Measurements from ENCODE around the gene RALGPS2. TPM values are rescaled to one million over a fixed set of nuclear protein-coding genes. Genes with fewer than 3 reads are reported as not detected.

The RALGPS2 gene
- total RNA-seq, 1 experiment from 2014 or later: 63.0 TPM

GRCh38 chr1:178912597-178912996 lies 187.6 kb downstream of the RALGPS2 start:
- Histone ChIP-seq H3K27me3 (no peaks in the 10 kb centered on the region), H3K9me3 (no peaks in the 10 kb centered on the region), H3K36me3 (peaks cover 92% of the 10 kb centered on the region), H3K4me3 (no peak overlapping the region)
- no peak for DNase-seq

- Histone ChIP-seq H3K4me3 (no peak overlapping the region), H3K27me3 (no peaks in the 10 kb centered on the region), H3K36me3 (peaks cover 90% of the 10 kb centered on the region), H3K9me3 (no peaks in the 10 kb centered on the region)
- DNase-seq: no peak
Observed at GRCh38 chr1:178916448-178917174, 191.6 kb downstream of the RALGPS2 start.

- Histone ChIP-seq H3K9me3 (peaks cover 2% of the 10 kb centered on the region; the same call in 1 of the 2 replicates), H3K4me3 (no peak overlapping the region), H3K36me3 (peaks cover 92% of the 10 kb centered on the region), H3K27me3 (no peaks in the 10 kb centered on the region)
- no peak for DNase-seq
Observed at GRCh38 chr1:178918308-178918707, 193.3 kb downstream of the RALGPS2 start.

DNA sequence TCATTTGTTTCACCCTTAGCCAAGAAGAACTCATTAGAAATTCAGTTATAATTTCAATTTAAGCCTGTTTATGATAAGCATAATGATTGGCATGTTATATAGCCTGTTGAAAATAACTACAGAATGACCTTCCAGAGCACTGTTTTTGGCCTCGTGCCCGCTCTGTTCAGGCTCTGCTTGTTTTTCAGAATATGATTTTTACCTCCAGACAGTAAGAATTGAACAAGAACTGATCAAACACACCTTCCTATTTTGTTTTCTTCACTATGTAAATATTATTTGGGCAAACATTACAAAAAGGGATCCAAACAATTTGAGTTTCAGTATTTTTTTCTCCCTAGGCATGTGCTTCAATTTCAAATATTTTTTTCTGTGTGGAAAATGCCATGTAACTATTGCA lies 193.9 kb downstream of the RALGPS2 start:
- Histone ChIP-seq H3K27me3 (no peaks in the 10 kb centered on the region), H3K9me3 (peaks cover 2% of the 10 kb centered on the region; the same call in 1 of the 2 replicates), H3K4me3 (no peak overlapping the region), H3K36me3 (peaks cover 92% of the 10 kb centered on the region)
- DNase-seq: no peak

DNA sequence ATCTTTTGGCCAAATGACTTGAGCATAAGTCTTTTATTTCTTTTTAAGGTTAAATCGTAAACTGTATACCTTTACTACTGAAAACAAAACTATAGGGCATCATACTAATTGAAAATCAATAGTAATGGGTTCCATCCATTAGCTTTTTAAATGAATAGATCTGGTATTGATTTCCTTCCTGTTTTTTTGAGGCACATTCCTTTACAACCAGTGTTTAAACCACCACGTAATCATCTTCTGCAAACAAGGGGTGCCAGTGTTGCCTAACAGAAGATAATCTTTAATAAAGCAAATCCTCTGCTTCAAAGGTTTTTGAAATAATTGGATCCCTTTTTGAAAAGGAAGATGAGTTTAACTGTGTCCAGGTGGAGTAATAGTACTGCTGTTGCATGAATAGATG lies 194.5 kb downstream of the RALGPS2 start:
- DNase-seq: no peak
- Histone ChIP-seq H3K4me3 (no peak overlapping the region), H3K9me3 (peaks cover 4% of the 10 kb centered on the region), H3K27me3 (no peaks in the 10 kb centered on the region), H3K36me3 (peaks cover 92% of the 10 kb centered on the region)

DNA sequence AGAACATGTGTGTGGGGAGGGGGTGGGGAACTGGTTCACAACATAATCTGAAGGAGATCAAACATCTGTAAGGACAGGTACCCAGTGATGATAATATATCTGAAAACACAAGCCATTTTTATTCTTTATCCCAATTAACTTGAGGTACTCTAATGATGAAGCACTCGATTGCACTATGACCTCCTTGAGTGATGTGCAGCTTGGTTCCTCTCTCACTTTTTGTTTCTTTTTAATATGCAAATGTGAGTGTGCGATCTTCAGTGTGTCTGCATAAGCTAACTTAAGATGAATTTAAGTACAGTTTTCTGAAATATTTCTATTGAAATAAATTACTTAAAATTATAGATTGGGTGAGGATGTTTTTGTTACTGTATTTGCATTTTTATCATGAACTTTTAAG lies 196.5 kb downstream of the RALGPS2 start:
- Histone ChIP-seq H3K27me3 (no peaks in the 10 kb centered on the region), H3K36me3 (peaks cover 86% of the 10 kb centered on the region), H3K4me3 (no peak overlapping the region), H3K9me3 (peaks cover 4% of the 10 kb centered on the region)
- no peak for DNase-seq

GRCh38 chr1:178923512-178923911 lies 198.5 kb downstream of the RALGPS2 start:
- no peak for DNase-seq
- H3K9me3 ChIP-seq: peaks cover 4% of the 10 kb centered on the region

DNA sequence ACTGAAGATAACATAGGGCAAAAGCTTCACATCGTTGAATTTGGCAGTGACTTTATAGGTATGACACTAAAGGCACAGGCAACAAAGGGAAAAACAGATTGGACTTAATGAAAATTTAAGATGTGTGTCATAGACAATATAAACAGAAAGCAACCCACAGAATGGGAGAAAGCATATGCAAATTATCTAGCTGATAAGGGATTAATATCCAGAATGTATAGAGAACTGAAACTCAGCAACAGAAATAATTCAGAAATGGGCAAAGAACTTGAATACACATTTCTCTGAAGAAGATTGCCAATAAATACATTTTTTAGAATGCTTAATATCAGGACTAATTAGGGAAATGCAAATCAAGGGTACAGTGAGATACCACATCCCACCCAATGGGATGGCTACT lies 201.0 kb downstream of the RALGPS2 start:
- H3K27me3 ChIP-seq: no peaks in the 10 kb centered on the region
- H3K36me3 ChIP-seq: peaks cover 53% of the 10 kb centered on the region
- peaks cover 4% of the 10 kb centered on the region for H3K9me3 ChIP-seq
- no peak overlapping the region for H3K4me3 ChIP-seq
- no peak for DNase-seq

More at GRCh38 chr1:178923512-178923911, 198.5 kb downstream of the RALGPS2 start:
- H3K36me3 ChIP-seq: peaks cover 70% of the 10 kb centered on the region
- no peak overlapping the region for H3K4me3 ChIP-seq
- no peaks in the 10 kb centered on the region for H3K27me3 ChIP-seq

GRCh38 chr1:178927003-178927402 lies 202.0 kb downstream of the RALGPS2 start:
- DNase-seq: no peak
- Histone ChIP-seq H3K9me3 (peaks cover 4% of the 10 kb centered on the region), H3K27me3 (no peaks in the 10 kb centered on the region), H3K4me3 (no peak overlapping the region), H3K36me3 (peaks cover 46% of the 10 kb centered on the region)

GRCh38 chr1:178928041-178928440 lies 203.0 kb downstream of the RALGPS2 start:
- no peak overlapping the region for H3K4me3 ChIP-seq
- DNase-seq: peak; percentile 9
- H3K27me3 ChIP-seq: no peaks in the 10 kb centered on the region
- peaks cover 36% of the 10 kb centered on the region for H3K36me3 ChIP-seq
- H3K9me3 ChIP-seq: peaks cover 2% of the 10 kb centered on the region

- no peak for DNase-seq
- Histone ChIP-seq H3K36me3 (peaks cover 31% of the 10 kb centered on the region), H3K4me3 (no peak overlapping the region), H3K9me3 (peaks cover 2% of the 10 kb centered on the region; the same call in 1 of the 2 replicates), H3K27me3 (no peaks in the 10 kb centered on the region)
Observed at GRCh38 chr1:178928976-178929375, 203.9 kb downstream of the RALGPS2 start.

GRCh38 chr1:178931858-178932551 lies 207.0 kb downstream of the RALGPS2 start:
- DNase-seq: no peak
- H3K9me3 ChIP-seq: no peaks in the 10 kb centered on the region
- H3K36me3 ChIP-seq: peaks cover 9% of the 10 kb centered on the region
- H3K4me3 ChIP-seq: no peak overlapping the region
- H3K27me3 ChIP-seq: no peaks in the 10 kb centered on the region

- DNase-seq: no peak
- H3K36me3 ChIP-seq: peaks cover 9% of the 10 kb centered on the region
Observed at GRCh38 chr1:178932552-178932906, 207.5 kb downstream of the RALGPS2 start.

DNA sequence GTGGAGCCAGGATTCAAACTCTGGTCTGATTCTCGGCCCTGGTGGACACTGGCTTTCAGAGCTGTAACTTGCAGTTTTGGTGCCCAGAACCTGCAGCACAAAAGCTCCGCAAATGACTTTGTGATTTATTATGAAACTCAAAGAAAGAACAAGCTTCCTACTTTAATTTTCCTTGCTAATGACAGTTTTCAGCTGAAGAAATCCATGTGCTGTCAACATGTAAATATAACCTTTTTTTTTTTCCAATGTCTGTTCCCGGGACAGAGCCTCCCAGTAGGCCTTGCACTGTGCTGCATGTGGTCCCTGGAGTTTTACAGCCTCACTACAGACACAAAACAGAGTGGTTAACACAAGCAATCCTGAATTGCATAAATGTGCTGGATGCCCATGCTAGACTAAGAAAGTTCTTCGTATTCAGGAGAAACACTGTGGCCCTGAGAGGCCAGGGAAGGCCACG lies 208.1 kb downstream of the RALGPS2 start:
- Histone ChIP-seq H3K9me3 (no peaks in the 10 kb centered on the region), H3K4me3 (no peak overlapping the region), H3K27me3 (no peaks in the 10 kb centered on the region), H3K36me3 (peaks cover 9% of the 10 kb centered on the region)
- DNase-seq: no peak

More at GRCh38 chr1:178932552-178932906, 207.5 kb downstream of the RALGPS2 start:
- H3K9me3 ChIP-seq: no peaks in the 10 kb centered on the region
- no peaks in the 10 kb centered on the region for H3K27me3 ChIP-seq
- H3K4me3 ChIP-seq: no peak overlapping the region

- Histone ChIP-seq H3K36me3 (peaks cover 9% of the 10 kb centered on the region), H3K9me3 (no peaks in the 10 kb centered on the region), H3K27me3 (no peaks in the 10 kb centered on the region), H3K4me3 (no peak overlapping the region)
- no peak for DNase-seq
Observed at GRCh38 chr1:178933709-178934490, 208.9 kb downstream of the RALGPS2 start.

DNA sequence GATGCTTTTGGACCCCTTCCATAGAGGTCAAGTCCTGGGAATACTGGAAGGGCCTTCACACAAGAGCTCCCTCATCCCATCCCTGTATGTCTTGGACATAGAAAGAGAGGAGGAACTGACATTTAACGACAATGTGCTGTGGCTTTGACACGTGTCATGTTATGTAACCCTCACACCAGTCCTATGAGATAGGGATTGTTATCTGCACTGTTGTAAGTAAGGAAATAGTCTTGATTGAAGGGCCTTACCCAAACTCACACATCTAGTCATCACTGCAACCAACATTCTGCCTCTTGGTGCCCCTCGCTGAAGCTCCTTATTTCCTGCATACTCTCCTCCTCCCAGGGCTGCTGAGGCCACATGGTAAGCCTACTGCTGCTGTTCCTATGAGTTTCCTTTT lies 209.5 kb downstream of the RALGPS2 start:
- no peaks in the 10 kb centered on the region for H3K9me3 ChIP-seq
- DNase-seq: no peak
- H3K27me3 ChIP-seq: no peaks in the 10 kb centered on the region
- H3K36me3 ChIP-seq: peaks cover 9% of the 10 kb centered on the region
- H3K4me3 ChIP-seq: no peak overlapping the region

DNA sequence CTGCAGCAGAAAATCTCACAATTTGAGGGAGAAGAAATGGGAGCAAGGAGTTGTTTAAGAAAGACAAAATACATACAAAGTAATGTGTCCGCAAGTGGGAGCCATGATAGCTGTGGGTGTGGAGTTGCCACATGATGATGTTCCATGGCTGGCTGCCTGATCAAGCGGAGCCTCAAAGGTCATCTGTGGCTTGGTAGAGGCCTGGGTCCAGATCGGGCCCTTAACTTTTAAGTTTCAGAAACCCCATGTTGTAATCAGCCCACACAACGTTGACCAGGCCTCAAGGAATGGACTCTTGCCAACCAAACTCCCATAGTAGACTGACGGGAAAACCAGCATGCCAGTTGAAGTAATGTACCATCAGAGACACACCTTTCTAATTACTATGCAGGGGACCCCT lies 210.6 kb downstream of the RALGPS2 start:
- H3K27me3 ChIP-seq: no peaks in the 10 kb centered on the region
- H3K9me3 ChIP-seq: no peaks in the 10 kb centered on the region
- H3K4me3 ChIP-seq: no peak overlapping the region
- peaks cover 8% of the 10 kb centered on the region for H3K36me3 ChIP-seq
- no peak for DNase-seq

All from MG63 (cell line).